NK-92 (cell line): ENCODE data around the gene PRRG3.

Source experiments
- DNase-seq: peaks from one replicate; lab custom pipeline; 2025; ENCODE audit not compliant: unreplicated experiment; lab: John Stamatoyannopoulos, UW

The PRRG3 gene

DNA sequence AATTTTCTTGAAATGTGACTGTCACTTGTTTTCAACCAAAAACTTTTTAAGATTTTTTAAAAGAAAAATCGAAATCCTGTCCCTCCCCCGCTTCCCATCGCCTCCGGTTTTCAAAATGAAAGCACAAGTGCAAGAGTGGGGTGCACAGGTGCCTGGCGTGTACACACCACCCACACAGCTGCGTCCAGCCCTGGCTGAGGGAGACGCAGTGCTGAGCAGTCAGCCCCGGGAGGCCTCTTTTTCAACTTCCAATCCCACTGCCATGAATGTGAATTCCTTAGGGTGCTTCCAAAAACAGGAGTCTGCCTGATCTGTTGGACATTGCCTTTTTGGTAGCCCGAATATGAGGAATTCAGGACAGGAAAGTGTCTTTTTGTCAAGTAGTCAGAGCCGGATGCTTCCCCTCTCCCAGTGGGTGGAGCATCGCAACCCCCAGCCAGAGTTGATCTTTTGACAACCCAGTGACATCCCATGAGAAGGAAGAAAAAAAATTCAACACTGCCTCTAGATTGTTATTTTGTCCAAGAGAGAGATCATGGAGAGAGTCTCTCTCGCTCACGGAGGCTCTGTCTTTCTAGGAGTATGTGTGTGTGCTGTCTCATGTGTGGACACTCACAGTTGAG, 8.9 kb downstream of the PRRG3 start:
- DNase-seq, result no peak

DNA sequence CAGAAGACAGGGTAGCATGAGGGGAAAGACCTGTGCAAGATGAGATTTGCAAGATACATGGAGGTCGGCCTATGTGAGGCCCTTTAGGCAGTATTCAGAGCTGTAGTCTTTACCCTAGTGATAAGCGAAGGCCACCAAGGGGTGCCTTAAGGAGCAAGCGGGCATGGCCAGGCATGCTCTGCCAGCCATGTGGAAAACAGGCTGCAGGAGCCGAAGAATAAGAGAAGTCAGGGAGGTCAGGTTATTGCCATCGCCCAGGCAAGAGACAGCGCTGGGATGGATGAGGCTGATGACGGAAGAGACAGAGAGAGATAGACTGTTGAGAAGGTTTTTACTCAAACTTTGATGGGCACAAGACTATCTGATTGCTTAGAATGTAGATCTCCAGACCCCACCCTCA, 13.6 kb downstream of the PRRG3 start:
- DNase-seq, result no peak

DNA sequence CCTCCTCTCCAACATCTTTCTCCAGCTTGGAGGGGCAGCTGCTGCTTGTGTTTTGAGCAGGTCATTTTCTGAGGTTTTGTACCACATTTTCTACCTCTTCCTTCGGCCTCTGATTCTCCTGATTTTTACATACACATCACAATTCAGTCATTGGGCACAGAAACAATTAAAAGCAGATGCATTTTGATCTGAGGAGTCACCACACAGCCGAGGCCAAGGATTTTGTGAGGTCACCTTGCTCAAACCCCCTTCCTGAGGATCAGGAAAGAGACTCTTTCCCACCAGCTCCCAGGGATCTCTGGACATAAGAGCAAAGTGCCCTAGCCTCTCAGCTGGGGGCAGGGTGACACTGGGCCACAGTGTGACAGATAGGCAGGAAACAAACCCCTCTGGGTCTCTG, 15.2 kb downstream of the PRRG3 start:
- no peak for DNase-seq

DNA sequence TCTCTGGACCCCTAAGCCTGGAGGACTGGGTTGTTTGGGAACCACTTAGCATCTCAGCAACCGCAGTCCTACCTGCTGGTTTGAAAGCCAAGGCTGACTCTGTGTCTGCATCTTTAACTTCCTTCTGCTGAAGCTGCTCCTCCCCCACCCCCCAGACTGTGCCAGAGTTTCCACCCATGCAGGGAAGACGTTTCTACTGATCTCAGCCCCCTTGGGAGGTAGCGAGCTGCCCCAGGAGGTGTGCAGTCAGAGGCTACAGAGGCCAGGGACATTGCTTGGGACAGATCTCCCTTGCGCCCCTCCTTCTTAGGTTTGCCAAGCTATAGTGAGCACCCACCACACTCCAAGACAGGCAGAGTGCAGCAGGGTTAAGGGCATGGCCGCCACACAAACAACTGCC, 15.9 kb downstream of the PRRG3 start:
- DNase-seq, result no peak

DNA sequence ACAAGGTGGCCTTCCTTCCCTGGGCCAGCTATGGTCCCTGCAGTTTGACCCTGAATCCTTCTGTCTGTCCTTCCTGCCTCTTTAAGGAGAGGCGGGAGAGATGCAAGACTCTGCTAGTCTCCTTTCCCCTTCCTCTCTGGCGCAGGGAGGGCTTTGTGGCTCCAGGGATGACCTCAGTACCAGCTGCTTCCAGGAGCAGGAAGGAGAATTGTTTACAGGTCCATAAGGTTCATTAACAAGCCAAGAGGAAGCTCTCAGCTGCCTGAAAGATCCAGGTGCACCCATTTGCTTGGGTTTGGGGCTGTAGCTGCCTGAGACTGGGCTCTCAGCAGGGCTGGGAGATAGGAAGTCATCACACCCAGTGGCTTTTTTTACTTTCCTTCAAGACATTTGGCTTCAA, 16.5 kb downstream of the PRRG3 start:
- no peak for DNase-seq

DNA sequence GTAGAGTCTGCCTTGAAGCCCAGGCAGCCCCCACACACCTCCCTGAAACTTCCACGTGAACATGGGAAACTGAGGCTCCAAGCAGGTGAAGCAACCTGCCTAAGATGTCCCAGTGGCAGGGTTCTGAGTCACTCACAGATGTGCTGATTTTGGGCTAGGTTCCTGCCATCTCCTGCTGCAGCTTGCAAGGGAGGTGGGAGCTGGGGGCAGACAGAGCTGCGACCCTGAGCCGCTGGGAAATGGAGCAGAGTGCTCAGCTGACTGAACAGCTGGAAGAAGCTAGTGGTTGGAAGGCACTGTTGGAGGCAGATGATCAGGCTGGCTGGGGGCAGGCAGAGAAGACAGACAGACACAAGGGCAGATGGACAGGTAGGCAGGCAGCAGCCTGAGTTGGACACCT, 17.0 kb downstream of the PRRG3 start:
- no peak for DNase-seq

DNA sequence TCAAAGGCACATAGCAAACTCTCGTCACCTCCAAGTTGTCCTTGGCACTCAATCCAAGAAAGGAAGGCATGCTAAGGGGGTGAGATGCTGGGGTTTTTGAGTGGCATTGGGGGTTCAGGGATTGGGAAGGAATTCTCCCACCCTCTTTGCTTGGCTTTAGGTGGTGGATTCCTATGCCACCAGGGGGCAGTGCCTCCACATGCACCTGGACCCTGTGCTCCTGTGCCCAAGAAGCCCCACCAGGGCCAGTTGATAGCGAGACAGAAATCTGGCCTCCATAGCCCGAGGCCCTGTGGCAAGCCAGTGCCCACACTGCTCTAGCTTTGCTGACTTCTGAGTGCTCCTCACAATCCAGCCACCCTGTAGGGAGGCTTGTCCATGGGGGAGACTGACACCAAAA, 18.6 kb downstream of the PRRG3 start:
- no peak for DNase-seq

DNA sequence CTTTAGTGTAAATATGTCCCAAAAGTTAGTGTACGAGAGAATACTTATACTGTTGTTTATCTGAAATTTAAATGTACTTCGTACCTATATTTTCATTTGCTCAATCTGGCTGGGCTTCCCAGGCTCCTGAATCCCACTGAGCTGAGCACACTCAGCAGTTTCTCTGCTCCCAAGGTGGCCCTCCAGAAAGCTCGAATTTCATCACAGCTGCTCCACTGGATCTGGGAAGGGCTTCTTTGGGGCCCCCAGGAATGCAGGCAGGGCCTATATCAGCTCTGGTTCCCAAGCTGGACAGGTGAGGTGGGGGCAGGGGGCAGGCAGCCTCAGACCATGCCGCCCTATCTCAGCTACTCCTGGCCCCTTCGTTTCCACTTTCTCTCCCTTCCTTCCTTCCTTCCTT, 19.1 kb downstream of the PRRG3 start:
- DNase-seq, result no peak

DNA sequence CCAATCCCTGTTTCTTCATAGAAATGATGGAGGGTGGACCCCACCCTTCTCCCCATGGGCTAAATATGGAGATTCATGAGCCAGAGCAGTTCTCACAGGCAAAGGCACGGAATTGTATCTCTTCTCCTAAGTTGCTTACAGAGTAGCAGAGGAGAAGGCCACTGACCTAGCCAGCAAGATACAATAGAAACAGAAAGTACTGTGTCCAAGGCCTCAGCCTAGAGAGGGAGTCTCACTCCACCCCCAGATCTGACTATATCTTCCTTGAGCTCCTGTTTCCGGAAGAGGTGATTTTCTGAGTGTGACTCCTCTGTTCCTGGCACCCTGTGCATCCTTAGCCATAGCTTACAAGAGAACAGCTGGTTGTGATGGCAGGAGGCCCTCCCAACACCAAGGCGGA, 20.5 kb downstream of the PRRG3 start, which contains the start of gene FATE1:
Gene FATE1, plus strand, starts transcription at position 284 of the 400 bp plus-strand sequence. Its CDS starts 85 bp downstream, at position 369.
- no peak for DNase-seq

DNA sequence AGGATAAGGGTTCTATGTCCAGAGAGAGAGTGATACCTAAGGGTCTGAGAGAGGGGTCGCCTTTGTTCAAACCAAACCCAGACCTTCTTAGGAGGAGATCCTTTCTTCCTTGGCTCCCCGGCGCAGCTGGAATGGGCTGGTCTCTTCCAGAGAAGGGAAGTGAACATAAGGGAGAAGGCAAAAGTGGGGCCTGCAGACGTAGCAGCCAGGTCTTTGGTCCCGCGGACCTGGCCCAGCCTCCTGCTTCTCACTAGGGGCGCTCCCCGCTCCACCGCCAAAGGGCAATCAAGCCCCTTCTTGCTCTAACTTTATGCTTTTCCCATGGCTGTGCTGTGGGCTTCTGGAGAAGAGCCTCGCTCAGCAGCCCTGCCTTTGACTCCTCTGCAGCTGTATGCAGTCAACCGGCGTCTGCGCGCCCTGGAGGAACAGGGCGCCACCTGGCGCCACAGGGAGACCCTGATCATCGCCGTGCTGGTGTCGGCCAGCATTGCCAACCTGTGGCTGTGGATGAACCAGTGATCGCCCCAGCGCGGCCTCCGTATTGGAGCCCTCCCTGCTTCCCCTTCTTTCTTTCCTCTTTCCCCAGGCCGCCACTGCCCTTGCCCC, 27.1 kb downstream of the PRRG3 start:
- DNase-seq, result no peak

DNA sequence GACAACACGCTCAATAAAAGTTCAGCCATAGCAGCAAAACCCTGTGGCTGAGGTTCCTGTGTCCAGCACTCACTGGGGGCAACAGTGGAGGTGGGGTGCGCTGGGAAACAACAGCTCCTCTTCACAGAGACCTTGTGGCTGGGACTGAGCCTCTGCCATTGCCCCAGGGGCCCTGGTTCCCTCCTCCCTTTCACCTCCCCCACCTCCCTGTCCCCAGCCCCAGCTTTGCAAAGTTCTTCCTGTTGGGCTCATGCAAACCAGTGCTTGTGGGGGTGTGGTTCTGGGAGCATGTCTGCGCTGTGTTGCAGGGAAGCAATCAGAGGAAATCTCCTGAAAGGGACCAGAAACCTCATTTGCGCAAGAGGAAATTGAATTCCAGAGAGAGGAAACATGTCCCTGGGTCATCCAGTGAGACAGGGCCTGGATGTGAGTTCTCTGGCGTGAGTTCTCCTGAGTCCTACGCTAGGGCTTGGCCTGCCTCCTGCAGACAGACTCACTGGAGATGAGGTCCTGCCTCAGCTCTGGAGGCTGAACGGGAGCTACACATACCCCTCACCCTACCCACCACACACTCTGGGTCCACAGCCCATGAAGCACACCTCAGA, 28.0 kb downstream of the PRRG3 start:
- no peak for DNase-seq

DNA sequence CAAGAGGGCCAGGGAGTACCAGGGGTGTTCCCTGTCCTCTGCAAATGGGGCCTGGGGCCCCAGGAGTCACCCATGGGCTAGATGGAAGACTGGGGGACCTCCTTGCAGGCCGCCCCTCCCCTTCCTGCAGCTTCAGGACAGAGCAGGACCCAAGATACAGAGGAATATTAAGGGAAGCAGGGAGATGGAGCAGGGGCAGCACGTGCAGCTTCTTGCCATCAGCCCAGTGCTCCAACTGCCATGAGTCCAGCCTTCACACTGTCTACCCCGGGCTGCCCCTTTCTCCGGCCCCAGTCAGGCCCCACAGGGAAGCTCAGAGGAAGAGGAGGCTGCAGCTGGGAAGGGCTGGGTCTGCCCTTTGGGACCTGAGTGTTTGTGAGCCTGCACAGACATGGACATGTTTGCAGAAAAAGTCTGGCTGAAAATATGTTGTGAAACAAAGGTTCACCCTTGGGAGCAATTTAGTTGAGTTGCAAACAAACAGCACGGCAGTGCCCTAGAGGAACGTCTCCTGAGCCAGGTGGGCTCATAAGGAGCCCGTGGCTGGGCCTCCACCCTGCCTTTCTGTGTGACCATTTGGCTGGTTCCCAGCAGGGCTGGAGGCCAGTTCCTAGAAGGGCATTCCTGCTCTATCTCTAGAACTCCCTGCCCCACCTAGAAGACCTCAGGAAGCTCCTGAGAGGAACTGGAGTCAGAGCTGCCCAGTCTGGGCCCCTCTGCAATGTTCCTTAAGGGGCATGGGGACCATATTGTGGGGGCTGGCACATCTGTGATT, 29.5 kb downstream of the PRRG3 start:
- DNase-seq, result no peak

DNA sequence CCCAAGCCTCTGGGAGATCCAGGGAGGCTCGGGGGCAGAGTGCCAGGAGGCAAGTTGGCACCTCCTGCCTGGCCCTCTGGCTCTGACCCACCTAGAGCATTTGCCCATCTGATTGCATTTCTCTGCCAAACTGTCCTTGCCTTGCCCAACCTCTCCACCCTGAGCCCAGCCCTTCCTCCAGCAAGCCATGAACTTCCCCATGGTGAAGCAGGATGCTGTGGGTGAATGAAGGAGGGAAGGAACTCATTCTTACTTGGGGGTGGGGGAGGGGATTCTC, 30.0 kb downstream of the PRRG3 start:
- DNase-seq, result no peak

DNA sequence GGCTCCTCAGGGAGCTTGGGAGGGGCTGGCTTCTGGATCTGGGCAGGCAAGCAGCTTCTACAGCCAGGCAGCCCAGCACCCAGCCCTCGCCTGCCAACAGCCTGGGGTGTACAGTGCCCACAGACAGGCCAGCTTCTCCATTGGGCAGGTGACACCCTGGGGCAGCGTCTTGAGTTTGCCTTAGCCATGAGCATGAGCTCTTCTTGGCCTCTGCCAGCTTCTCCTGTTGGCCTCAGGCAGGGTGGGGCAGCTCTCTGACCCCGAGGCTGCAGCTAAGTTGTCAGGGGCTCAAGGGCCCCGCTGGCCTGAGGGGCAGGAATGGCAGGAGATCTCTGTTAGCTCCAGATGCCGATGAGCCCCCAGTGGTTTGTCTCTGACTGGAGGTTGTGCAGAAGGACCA, 31.5 kb downstream of the PRRG3 start:
- DNase-seq, result no peak

DNA sequence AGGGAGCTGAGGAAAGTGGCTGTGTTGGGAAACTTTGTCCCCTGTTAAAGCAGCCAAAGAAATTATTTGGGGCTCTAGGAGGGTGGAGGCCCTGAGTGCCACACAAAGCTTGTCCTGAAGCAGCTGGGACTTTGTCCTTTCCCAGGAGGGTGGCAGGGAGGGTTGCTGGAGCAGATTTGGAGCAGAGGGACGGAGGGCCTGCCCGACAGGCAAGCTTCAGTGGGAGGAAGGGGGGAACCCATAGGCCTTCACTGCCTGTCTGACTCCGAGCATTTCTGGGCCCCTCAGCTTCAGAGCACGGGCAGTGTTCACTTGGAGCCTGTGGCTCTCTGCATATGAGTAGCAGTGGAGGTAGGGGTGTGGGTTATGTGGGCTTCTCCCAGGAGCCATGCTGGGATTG, 32.1 kb downstream of the PRRG3 start:
- DNase-seq, result no peak

DNA sequence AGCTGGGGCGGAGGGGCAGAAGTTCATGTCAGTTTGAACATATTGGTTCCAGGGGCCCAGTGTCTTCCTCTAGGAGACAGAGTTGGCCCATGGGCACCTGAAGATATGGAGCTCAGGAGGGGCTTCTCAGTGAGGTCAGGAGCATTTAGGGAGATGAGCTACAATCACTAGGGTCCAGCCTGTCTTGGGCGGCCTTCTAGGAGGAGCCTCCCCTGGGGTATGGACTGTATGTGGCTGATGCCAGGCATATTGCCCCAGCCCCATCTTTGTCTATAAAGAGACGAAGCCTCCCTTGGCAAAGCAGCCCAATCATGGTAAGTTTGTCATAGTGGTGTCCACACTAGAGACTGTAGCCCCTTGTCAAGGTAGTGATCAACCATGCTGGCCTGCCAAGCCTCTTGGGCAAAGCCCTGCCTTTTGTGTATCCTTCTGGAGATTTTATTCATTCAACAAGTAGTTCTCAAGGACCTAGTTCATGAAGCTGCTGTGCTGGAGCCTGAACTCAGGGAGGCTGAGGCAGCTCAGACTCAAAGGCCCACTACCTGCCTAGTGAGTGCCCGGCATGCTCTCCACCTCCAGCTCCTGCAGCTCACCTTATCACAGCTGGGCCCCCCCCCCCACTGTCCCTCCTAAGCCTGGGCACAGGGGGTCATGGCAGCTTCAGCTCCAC, 33.9 kb downstream of the PRRG3 start:
- no peak for DNase-seq

DNA sequence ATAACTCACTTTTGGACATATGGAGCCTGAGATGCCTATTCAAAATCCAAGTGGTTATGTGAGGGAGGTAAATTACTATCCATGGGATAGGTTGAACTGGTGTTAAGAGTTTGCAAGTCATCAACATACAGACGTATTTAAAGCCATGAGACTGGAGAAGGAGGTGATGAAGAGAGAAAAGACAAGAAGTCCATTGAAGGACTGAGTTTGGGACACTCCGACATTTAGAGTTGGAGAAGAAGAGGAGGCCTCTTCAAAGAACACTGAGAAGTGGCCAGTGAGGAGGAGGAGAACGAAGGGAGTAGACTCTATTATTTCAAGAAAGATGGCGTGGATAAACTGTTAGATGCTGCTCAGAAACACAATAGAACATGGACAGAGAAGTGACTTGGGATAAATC, 39.2 kb downstream of the PRRG3 start, which contains the start of gene CNGA2:
Gene CNGA2, plus strand, starts transcription at position 301 of the 400 bp plus-strand sequence. CDS start 3,738 bp downstream, outside the sequence.
- DNase-seq, result no peak

DNA sequence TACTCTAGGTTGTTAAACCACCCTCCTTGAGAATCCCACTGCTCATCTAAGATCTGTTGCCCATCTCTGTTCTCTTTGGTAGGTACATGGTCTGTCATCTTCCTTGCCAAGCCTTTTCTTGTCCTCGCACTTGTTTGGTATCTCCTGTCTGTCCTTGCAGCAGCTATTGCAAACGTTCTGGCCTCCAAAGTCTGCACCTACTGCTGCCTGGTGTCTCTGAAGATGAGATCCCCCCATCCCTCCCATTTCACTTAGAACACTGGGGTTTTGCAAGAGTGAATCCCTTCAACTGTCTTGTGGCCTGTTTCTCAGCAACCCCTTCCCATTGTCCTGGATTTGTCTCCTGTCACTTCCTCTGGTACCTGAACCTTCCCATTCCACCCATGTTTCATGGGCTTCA, 40.0 kb downstream of the PRRG3 start:
- no peak for DNase-seq

DNA sequence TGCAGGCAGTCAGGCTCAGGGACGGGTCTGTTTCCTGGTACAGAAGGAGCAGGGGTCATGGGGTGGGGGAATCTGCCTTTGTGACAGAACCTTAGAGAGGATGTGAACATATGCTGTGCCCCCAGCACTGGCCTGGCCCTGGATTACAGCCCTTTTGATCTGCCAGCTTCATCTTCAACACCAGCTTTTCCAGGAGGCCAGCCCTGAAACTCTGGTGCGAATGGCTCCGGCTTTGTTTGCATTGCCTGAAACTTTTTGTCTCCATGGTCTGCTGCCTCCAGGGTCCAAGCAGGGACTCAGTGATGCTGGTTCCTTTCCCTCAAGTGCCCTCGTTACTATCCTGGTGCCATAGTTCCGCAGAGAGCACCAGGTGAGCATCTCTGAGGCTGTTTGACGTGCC, 41.4 kb downstream of the PRRG3 start:
- DNase-seq, result no peak

DNA sequence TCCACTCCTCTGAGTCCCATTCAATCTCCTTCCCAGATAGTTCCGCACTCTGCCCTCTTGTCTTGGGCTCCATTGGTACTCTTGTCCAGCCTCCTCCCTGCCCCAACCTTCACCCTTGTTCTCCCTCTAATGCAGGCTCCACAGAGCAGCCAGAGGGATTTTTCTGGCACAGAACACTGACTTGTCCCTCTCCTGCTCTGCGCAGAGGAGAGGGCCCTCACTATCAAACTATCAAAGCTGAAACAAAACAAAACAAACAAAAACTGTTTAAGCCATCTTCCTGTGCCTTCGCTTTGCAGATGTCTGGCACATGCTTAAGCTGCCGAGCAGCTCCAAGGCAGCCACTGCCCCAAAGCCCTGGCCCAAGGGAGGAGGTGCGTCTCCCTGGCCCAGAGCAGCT, 42.2 kb downstream of the PRRG3 start:
- DNase-seq, result no peak

DNA sequence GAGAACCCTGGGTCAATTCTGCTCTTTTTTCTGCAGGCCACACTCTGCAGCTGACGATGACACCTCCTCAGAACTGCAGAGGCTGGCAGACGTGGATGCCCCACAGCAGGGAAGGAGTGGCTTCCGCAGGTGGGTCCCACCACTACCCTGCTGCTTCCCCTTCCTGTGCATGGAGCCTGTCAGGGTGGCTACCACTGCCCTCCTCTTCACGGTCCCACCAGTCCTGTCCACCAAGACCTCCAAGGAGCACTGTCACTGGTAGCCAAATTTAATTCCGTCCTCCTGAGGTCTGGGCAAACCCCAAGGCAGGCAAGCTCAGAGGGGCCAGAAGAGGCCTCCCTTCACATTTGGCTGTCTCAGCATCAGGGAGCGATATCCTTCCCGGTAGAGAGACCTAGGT, 43.5 kb downstream of the PRRG3 start:
- DNase-seq, result no peak

DNA sequence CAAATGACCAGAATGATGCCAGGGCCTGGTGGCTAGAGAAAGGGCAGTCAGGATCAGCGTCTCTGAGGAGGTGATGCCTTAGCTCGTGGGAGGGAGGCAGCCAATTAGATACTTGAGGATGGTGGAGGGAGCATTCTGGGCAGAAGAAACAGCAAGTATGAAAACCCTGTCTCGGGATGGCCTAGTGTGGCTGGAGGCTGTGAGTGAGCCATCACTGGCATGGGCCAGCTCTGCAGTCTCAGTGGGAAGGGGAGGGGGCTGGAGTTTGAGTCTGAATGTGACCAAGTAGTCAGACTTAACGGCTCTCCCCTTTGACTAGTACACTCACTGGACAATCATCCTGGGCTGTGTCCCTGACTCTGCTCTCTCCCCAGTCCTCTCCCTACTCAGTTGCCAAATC, 46.3 kb downstream of the PRRG3 start:
- no peak for DNase-seq
